ENCODE data around the gene HMX1.

GRCh38 chr4:8840816-8841455, 30.7 kb downstream of the HMX1 start:
- TF ChIP-seq CTCF (IDR thresholded peaks at IDR 0.05) (no peak), EZH2 (IDR thresholded peaks at IDR 0.05; ENCODE audit: borderline replicate concordance, insufficient read depth, low read depth, low read length, poor library complexity, severe bottlenecking) (no peak)

Data from B cell (primary cell).